Astrocyte of the spinal cord (primary cell): ENCODE results near the gene TEX11.
"Not testable (repeated sequence)": the region's sequence is repeated elsewhere in the genome, so short reads cannot be mapped to it uniquely, and the experiment has no call there.

ENCODE experiments used
- DNase-seq: peaks from one replicate; pipeline ENCODE4 v3.0.0; 2011; ENCODE audit warnings: low read depth, low spot score
- H3K4me3 ChIP-seq: 2 replicates; pipeline ENCODE4 v1.5.1; 2011; ENCODE audit warnings: low read depth, mild to moderate bottlenecking, low read length, moderate library complexity
- CTCF ChIP-seq: IDR thresholded peaks from 2 replicates; pipeline ENCODE4 v1.5.1; 2012; ENCODE audit warnings: low read depth, mild to moderate bottlenecking, low read length, inconsistent platforms
- in situ Hi-C: cut with HindIII; loops from 2 replicates; pipeline ENCODE4 v1.10.0; 2017; ENCODE audit warnings: low sequenced_read_pairs

TEX11 gene

GRCh38 chrX:70675284-70675683, 233.2 kb downstream of the TEX11 start:
- no peak overlapping the region for H3K4me3 ChIP-seq
- in situ Hi-C loops, result no loop called here
- TF ChIP-seq CTCF, result no peak
- DNase-seq, result no peak

- in situ Hi-C loops, result no loop called here
- H3K4me3 ChIP-seq, result no peak overlapping the region
- no peak for DNase-seq
- TF ChIP-seq CTCF, result no peak
Measured at GRCh38 chrX:70672326-70672725, 236.2 kb downstream of the TEX11 start.

- no peak for DNase-seq
- TF ChIP-seq CTCF, result no peak
- in situ Hi-C loops, result no loop called here
- no peak overlapping the region for H3K4me3 ChIP-seq
Measured at GRCh38 chrX:70669120-70669519, 239.4 kb downstream of the TEX11 start.

GRCh38 chrX:70664726-70665125, 243.8 kb downstream of the TEX11 start:
- peak; percentile 34 for TF ChIP-seq CTCF
- DNase-seq, result peak; percentile 36
- in situ Hi-C loops, result no loop called here
- no peak overlapping the region for H3K4me3 ChIP-seq

DNA sequence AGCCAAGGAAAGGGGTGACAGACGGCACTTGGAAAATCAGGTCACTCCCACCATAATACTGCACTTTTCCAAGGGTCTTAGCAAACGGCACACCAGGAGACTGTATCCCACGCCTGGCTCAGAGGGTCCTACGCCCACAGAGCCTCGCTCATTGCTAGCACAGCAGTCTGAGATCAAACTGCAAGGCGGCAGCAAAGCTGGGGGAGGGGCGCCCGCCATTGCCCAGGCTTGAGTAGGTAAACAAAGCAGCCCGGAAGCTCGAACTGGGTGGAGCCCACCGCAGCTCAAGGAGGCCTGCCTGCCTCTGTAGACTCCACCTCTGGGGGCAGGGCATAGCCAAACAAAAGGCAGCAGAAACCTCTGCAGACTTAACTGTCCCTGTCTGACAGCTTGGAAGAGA, 247.4 kb downstream of the TEX11 start:
- H3K4me3 ChIP-seq, DNase-seq, in situ Hi-C loops: not testable (repeated sequence)

DNA sequence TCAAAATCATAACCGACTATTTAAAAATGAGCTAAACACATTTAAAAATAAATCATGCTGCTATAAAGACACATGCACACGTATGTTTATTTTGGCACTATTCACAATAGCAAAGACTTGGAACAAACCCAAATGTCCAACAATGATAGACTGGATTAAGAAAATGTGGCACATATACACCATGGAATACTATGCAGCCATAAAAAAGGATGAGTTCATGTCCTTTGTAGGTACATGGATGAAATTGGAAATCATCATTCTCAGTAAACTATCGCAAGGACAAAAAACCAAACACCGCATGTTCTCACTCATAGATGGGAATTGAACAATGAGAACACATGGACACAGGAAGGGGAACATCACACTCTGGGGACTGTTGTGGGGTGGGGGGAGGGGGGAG, 251.0 kb downstream of the TEX11 start:
- in situ Hi-C loops, H3K4me3 ChIP-seq, DNase-seq: not testable (repeated sequence)

- no peak overlapping the region for H3K4me3 ChIP-seq
- in situ Hi-C loops, result no loop called here
- TF ChIP-seq CTCF, result no peak
- no peak for DNase-seq
Measured at GRCh38 chrX:70656304-70656703, 252.2 kb downstream of the TEX11 start.

- in situ Hi-C loops, DNase-seq, H3K4me3 ChIP-seq: not testable (repeated sequence)
Measured at GRCh38 chrX:70647910-70648309, 260.6 kb downstream of the TEX11 start.

GRCh38 chrX:70636218-70636617, 272.3 kb downstream of the TEX11 start:
- in situ Hi-C loops, result no loop called here
- no peak for DNase-seq
- no peak for TF ChIP-seq CTCF

More at GRCh38 chrX:70636218-70636617, 272.3 kb downstream of the TEX11 start:
- no peak overlapping the region for H3K4me3 ChIP-seq
